ENCODE measurements around the gene GPR25. TPM values are rescaled to one million over a fixed set of nuclear protein-coding genes. Genes with fewer than 3 reads are reported as not detected.
"Not testable (repeated sequence)": the region's sequence is repeated elsewhere in the genome, so short reads cannot be mapped to it uniquely, and the experiment has no call there.

The GPR25 gene
- total and polyA plus RNA-seq, 2 experiments from 2014 or later, result 0.12 TPM; not detected in 1

DNA sequence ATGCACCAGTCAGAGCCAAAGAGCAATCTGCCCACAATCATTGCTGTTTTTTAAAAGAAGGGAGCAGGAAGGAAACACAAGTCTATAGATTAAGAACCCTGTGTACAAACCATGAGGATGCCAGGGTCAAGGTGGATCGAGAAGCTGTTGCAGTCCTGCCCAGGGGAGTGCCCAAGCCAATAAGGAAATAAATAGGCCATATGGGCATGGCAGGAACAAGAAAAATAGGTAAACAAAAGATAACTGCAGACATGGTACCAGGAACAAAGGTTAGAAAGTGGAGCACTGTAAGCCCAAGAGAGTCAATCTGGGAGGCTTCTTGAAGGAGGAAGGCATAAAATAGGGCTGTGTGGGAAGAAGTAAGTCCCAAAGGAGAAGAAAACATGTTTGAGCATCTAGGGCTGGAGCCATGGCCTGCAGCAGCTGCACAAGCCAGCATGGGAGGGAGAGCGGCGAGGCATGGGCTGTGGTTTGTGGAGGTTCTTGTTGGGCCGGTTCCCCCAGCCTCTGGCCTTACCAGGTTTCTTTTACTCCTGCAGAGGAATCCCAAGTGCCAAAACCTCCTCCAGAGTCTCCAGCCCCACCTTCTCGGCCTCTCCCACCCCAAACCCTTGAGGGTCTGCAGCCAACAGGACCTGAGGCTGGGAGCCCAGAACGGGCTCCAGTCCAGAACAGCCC, 35.5 kb downstream of the GPR25 start:
- Histone ChIP-seq H3K27ac (no peak overlapping the region), H3K36me3 (no peaks in the 10 kb centered on the region), H3K9me3 (ENCODE audit: low read depth) (no peaks in the 10 kb centered on the region), H3K4me3 (no peak overlapping the region), H3K27me3 (no peaks in the 10 kb centered on the region), H3K4me1 (ENCODE audit: low read depth) (no peaks in the 10 kb centered on the region)
- TF ChIP-seq, protein P1, sequence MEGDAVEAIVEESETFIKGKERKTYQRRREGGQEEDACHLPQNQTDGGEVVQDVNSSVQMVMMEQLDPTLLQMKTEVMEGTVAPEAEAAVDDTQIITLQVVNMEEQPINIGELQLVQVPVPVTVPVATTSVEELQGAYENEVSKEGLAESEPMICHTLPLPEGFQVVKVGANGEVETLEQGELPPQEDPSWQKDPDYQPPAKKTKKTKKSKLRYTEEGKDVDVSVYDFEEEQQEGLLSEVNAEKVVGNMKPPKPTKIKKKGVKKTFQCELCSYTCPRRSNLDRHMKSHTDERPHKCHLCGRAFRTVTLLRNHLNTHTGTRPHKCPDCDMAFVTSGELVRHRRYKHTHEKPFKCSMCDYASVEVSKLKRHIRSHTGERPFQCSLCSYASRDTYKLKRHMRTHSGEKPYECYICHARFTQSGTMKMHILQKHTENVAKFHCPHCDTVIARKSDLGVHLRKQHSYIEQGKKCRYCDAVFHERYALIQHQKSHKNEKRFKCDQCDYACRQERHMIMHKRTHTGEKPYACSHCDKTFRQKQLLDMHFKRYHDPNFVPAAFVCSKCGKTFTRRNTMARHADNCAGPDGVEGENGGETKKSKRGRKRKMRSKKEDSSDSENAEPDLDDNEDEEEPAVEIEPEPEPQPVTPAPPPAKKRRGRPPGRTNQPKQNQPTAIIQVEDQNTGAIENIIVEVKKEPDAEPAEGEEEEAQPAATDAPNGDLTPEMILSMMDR (IDR thresholded peaks at IDR 0.05; ENCODE audit: low read depth, low read length), result no peak
- DNase-seq (ENCODE audit: low read depth in 1 of 2, low spot score in 1 of 2), result no peak

DNA sequence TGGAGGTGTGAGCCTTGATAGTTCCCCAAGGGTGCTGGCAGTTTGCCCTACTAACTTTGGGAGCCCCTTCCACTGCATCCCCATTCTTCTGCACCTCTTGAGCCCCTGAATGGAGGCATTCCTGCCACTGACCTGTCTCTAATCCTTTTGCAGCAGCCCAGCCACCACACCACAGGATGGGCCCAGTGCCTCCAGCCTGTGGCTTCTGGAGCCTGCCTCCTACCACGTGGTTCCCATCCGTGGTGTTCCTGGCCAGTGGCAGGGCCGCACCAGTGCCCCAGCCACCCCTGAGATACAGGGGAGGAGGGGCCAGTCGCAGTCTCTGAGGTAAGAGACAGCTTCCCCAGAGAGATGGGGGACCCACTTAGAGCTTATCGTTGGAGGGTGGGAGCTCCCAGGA, 36.3 kb downstream of the GPR25 start:
- Histone ChIP-seq H3K4me1 (ENCODE audit: low read depth) (no peaks in the 10 kb centered on the region), H3K4me3 (no peak overlapping the region), H3K27me3 (no peaks in the 10 kb centered on the region), H3K36me3 (no peaks in the 10 kb centered on the region), H3K27ac (no peak overlapping the region), H3K9me3 (ENCODE audit: low read depth) (no peaks in the 10 kb centered on the region)
- DNase-seq (ENCODE audit: low read depth in 1 of 2, low spot score in 1 of 2), result no peak
- TF ChIP-seq, protein P1 (IDR thresholded peaks at IDR 0.05; ENCODE audit: low read depth, low read length), result no peak

DNA sequence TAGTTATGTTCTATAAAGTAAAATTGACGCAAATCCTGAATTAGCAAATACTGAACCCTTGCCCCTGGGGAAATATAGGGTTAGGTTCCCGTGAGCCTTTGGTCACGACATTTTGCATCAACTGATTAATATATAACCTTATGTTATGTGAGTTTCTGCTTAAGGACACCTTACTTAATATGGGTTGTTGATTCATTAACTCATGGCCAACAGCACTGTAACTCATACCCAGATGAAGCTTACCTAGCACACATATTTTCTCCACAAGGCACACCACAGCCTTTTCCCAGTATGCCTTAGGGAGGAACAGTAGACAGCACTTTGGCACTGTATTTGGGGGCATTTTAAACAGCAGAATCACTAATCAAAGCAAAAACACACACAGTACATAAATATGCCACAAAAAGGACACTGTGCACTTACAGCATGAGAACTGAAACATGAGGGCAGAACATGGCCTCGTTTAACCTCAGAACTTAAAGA, 37.0 kb downstream of the GPR25 start:
- Histone ChIP-seq H3K27ac (no peak overlapping the region), H3K27me3 (no peaks in the 10 kb centered on the region), H3K36me3 (no peaks in the 10 kb centered on the region), H3K4me3 (no peak overlapping the region), H3K9me3 (ENCODE audit: low read depth) (no peaks in the 10 kb centered on the region), H3K4me1 (ENCODE audit: low read depth) (no peaks in the 10 kb centered on the region)
- DNase-seq (ENCODE audit: low read depth in 1 of 2, low spot score in 1 of 2), result no peak
- TF ChIP-seq, protein P1 (IDR thresholded peaks at IDR 0.05; ENCODE audit: low read depth, low read length), result no peak

DNA sequence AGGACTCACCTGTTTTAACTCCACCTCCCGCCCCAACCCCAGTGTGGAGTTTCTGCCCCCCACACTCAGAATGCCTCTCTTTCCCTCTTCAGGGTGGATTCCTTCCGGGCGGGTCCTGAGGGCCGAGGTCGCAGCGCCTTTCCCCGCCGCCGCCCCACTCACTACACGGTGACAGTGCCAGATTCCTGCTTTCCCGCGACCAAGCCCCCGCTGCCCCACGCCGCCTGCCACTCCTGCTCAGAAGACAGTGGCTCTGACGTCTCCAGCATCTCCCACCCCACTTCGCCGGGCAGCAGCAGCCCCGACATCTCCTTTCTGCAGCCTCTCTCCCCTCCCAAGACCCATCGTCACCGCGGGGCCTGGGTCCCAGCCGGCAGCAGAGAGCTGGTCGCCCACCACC, 38.6 kb downstream of the GPR25 start:
- Histone ChIP-seq H3K4me3 (no peak overlapping the region), H3K4me1 (ENCODE audit: low read depth) (no peaks in the 10 kb centered on the region), H3K36me3 (no peaks in the 10 kb centered on the region), H3K27me3 (no peaks in the 10 kb centered on the region), H3K27ac (no peak overlapping the region), H3K9me3 (ENCODE audit: low read depth) (no peaks in the 10 kb centered on the region)
- TF ChIP-seq, protein P1 (IDR thresholded peaks at IDR 0.05; ENCODE audit: low read depth, low read length), result no peak
- DNase-seq (ENCODE audit: low read depth in 1 of 2, low spot score in 1 of 2), result no peak

DNA sequence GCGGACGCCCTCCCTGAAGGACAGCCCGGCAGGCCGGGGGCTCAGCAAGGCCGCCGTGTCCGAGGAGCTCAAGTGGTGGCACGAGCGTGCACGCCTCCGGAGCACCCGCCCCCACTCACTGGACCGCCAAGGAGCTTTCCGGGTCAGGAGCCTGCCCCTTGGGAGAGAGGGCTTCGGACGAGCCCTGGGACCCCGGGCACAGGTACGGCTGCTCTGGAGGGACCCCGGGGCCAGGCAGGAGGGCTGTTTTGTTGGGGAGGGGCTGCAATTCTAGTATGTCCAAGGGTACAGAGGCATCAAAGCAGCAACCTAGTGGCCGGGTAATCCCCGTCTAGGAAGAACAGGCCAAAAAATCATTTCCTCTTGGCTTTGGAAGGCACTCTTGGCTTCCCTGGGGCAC, 39.2 kb downstream of the GPR25 start:
- H3K4me1 ChIP-seq (ENCODE audit: low read depth); DNase-seq (ENCODE audit: low read depth in 1 of 2, low spot score in 1 of 2); H3K36me3 ChIP-seq; H3K9me3 ChIP-seq (ENCODE audit: low read depth); H3K27me3 ChIP-seq; H3K4me3 ChIP-seq; H3K27ac ChIP-seq: not testable (repeated sequence)

DNA sequence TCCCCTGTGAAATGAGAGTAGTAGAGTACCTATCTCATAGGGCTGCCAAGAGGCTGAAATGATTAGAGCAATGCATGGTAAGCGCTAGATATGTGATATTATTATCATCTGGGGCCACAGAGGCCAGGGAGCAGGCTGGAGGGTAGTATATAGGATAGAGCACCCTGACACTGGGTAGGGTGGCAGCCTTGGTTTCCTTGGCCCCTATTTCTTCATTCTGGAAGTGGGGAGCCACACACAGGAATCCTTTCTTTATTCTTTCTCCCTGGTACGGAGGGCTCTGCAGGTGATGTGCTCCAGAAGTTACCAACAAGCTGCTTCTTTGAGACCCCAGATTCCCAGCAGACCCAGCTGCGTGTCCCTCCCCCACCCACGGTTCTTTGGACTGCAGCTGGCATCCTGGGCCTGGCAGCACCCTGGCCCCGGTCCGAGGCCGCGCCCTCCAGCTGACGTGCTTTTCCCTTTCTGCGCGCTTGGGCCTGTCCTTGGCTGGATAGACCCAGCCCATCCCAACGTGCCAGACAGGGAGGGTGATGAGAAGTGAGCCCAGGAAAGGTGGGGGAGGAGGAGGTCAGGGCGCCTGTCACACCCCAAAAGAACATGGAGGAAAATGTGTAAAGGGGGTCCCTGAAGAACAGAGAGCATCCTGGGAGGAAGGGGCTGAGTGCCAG, 40.1 kb downstream of the GPR25 start:
- TF ChIP-seq, protein P1 (IDR thresholded peaks at IDR 0.05; ENCODE audit: low read depth, low read length), result no peak
- H3K9me3 ChIP-seq (ENCODE audit: low read depth), result no peaks in the 10 kb centered on the region
- H3K4me3 ChIP-seq, result no peak overlapping the region
- no peaks in the 10 kb centered on the region for H3K36me3 ChIP-seq
- DNase-seq (ENCODE audit: low read depth in 1 of 2, low spot score in 1 of 2), result no peak
- H3K4me1 ChIP-seq (ENCODE audit: low read depth), result peaks cover 5% of the 10 kb centered on the region
- H3K27me3 ChIP-seq, result no peaks in the 10 kb centered on the region
- H3K27ac ChIP-seq, result no peak overlapping the region
